HCT116 (cell line): Measurements from ENCODE around the gene GNG12. TPM values are rescaled to one million over a fixed set of nuclear protein-coding genes. Genes with fewer than 3 reads are reported as not detected.

Source experiments
- ATAC-seq: fragments of 200-7000 bp; cut with Tn5 transposase; 2 replicates; pipeline ENCODE4 v1.9.1; 2020; ENCODE audit warnings: mild to moderate bottlenecking, moderate library complexity
- BruUV-seq: library from RNA; stranded (reverse); fragments of 400-500 nt; replicated peaks from 2 replicates; lab custom pipeline; 2021; lab: Mats Ljungman, UMichigan
- CTCF ChIA-PET: fragments of 300-600 bp; sonication (Branson Sonifier 250); formaldehyde crosslinking; loops from one replicate; lab custom pipeline; 2021; ENCODE audit warnings: antibody characterized with exemption; lab: Charles Lee
- POLR2A ChIA-PET: fragments of 300-600, 350-600 bp; sonication (Branson Sonifier 250); formaldehyde crosslinking; loops from one replicate; lab custom pipeline; 2021; ENCODE audit warnings: antibody characterized with exemption; lab: Charles Lee
- RAD21 ChIA-PET, 2 experiments: fragments of 300-600 bp; sonication (Branson Sonifier 250); formaldehyde crosslinking; loops; one replicate each; lab custom pipeline; 2023; ENCODE audit warnings: low total read pairs in 2 of 2; ENCODE audit not compliant: uncharacterized antibody in 2 of 2, unreplicated experiment in 2 of 2, low non-redundant PET in 1 of 2; lab: Charles Lee
- DNase-seq: peaks from one replicate; pipeline ENCODE4 v3.0.0-alpha.2; 2010; ENCODE audit warnings: low read depth, low spot score
- H2AFZ ChIP-seq: fragments of 200-600 bp; shearing (Covaris generic), sonication (generic); 2 replicates; pipeline ENCODE4 v1.6.1; 2017; ENCODE audit warnings: low read depth, mixed run types, mixed read lengths, antibody characterized with exemption, low read length; ENCODE audit not compliant: poor library complexity, severe bottlenecking
- H3K27ac ChIP-seq: 2 replicates; pipeline ENCODE4 v1.5.1; 2012; ENCODE audit warnings: low read depth, low read length
- H3K27me3 ChIP-seq: fragments of 200-600 bp; sonication (generic); 2 replicates; pipeline ENCODE4 v1.6.1; 2016; ENCODE audit warnings: mixed run types, low read length, mixed read lengths; ENCODE audit not compliant: insufficient read depth
- H3K36me3 ChIP-seq, 2 experiments: fragments of 200-500 bp in 1 of 2; fragments of 200-600 bp in 1 of 2; sonication (Bioruptor generic) in 1 of 2; sonication (generic) in 1 of 2; 2 replicates each; pipeline versions ENCODE4 v1.5.1 to v1.6.1; 2014 to 2016; ENCODE audit warnings: low read length in 2 of 2, inconsistent platforms in 1 of 2, mixed read lengths in 1 of 2, mixed run types in 1 of 2; ENCODE audit not compliant: insufficient read depth in 2 of 2, control insufficient read depth in 1 of 2
- H3K4me1 ChIP-seq, 2 experiments: fragments of 200-600 bp in 1 of 2; sonication (generic) in 1 of 2; 2 replicates each; pipeline versions ENCODE4 v1.5.1 to v1.6.1; 2012 to 2017; ENCODE audit warnings: low read length in 2 of 2, inconsistent platforms in 1 of 2, mild to moderate bottlenecking in 1 of 2, mixed read lengths in 1 of 2, mixed run types in 1 of 2, moderate library complexity in 1 of 2; ENCODE audit not compliant: insufficient read depth in 2 of 2, control insufficient read depth in 1 of 2
- H3K4me2 ChIP-seq: fragments of 200-600 bp; sonication (generic); 2 replicates; pipeline ENCODE4 v1.6.1; 2017; ENCODE audit warnings: mixed run types, low read length, mixed read lengths
- H3K4me3 ChIP-seq, 2 experiments: fragments of 200-600 bp in 1 of 2; sonication (generic) in 1 of 2; replicated peaks in 1 of 2; 2 replicates each; pipeline ENCODE4 v1.5.1; 2011 to 2016; ENCODE audit warnings: low read length in 2 of 2, control low read depth in 1 of 2, low read depth in 1 of 2, mild to moderate bottlenecking in 1 of 2, mixed read lengths in 1 of 2, mixed run types in 1 of 2
- H3K79me2 ChIP-seq: fragments of 200-600 bp; sonication (generic); 2 replicates; pipeline ENCODE4 v1.6.1; 2017; ENCODE audit warnings: mild to moderate bottlenecking, mixed run types, low read length, moderate library complexity, mixed read lengths; ENCODE audit not compliant: insufficient read depth
- H3K9ac ChIP-seq: fragments of 200-600 bp; sonication (generic); 2 replicates; pipeline ENCODE4 v1.6.1; 2016; ENCODE audit warnings: low read length, mixed read lengths
- H3K9me2 ChIP-seq: fragments of 200-600 bp; sonication (generic), shearing (Covaris generic); 2 replicates; pipeline ENCODE4 v1.6.1; 2017; ENCODE audit warnings: mixed run types, mild to moderate bottlenecking, moderate library complexity; ENCODE audit not compliant: insufficient read depth
- H3K9me3 ChIP-seq, 2 experiments: fragments of 200-500 bp in 1 of 2; fragments of 200-600 bp in 1 of 2; sonication (Bioruptor generic) in 1 of 2; sonication (generic) in 1 of 2; 2 replicates each; pipeline ENCODE4 v1.6.1; 2014 to 2017; ENCODE audit warnings: low read length in 2 of 2, mixed read lengths in 2 of 2, inconsistent platforms in 1 of 2, low read depth in 1 of 2, mild to moderate bottlenecking in 1 of 2, mixed run types in 1 of 2, moderate library complexity in 1 of 2; ENCODE audit not compliant: control insufficient read depth in 1 of 2, insufficient read depth in 1 of 2
- H4K20me1 ChIP-seq: fragments of 200-600 bp; sonication (generic), shearing (Covaris generic); 2 replicates; pipeline ENCODE4 v1.6.1; 2017; ENCODE audit warnings: mixed run types, mild to moderate bottlenecking, moderate library complexity; ENCODE audit not compliant: insufficient read depth
- ATF3 ChIP-seq: IDR thresholded peaks from 2 replicates; pipeline ENCODE4 v1.6.1; 2012
- CBX3 ChIP-seq: IDR thresholded peaks from 2 replicates; pipeline ENCODE4 v1.6.1; 2012; ENCODE audit warnings: low read depth
- CTCF ChIP-seq, 3 experiments: fragments of 200-600 bp in 1 of 3; sonication (generic) in 1 of 3; IDR thresholded peaks in 2 of 3; conservative IDR thresholded peaks in 1 of 3; 2 replicates each; pipeline ENCODE4 v1.5.1; 2012 to 2017; ENCODE audit warnings: low read depth in 2 of 3, low read length in 2 of 3, antibody characterized with exemption in 1 of 3, borderline replicate concordance in 1 of 3, control low read depth in 1 of 3, mild to moderate bottlenecking in 1 of 3, mixed read lengths in 1 of 3, mixed run types in 1 of 3, moderate library complexity in 1 of 3; ENCODE audit not compliant: insufficient read depth in 1 of 3
- EGR1 ChIP-seq: IDR thresholded peaks from 2 replicates; pipeline ENCODE4 v1.6.1; 2012; ENCODE audit warnings: low read depth
- EZH2 ChIP-seq: fragments of 200-600 bp; sonication (generic); IDR thresholded peaks from 2 replicates; pipeline ENCODE4 v1.6.1; 2017; ENCODE audit warnings: antibody characterized with exemption, mixed run types
- EZH2phosphoT487 ChIP-seq: fragments of 200-600 bp; IDR thresholded peaks from 2 replicates; pipeline ENCODE4 v1.6.1; 2018; ENCODE audit warnings: antibody characterized with exemption, borderline replicate concordance
- FOSL1 ChIP-seq: IDR thresholded peaks from 2 replicates; pipeline ENCODE4 v1.6.1; 2012; ENCODE audit warnings: low read depth
- POLR2A ChIP-seq: IDR thresholded peaks from 2 replicates; pipeline ENCODE4 v1.7.0; 2011; ENCODE audit warnings: borderline replicate concordance; ENCODE audit not compliant: insufficient read depth, insufficient read length; ENCODE audit errors: extremely low read depth
- POLR2AphosphoS5 ChIP-seq: IDR thresholded peaks from 2 replicates; pipeline ENCODE4 v1.6.1; 2011; ENCODE audit warnings: mild to moderate bottlenecking, low read depth, low read length, moderate library complexity
- REST ChIP-seq: IDR thresholded peaks from 2 replicates; pipeline ENCODE4 v1.6.1; 2012; ENCODE audit warnings: low read depth
- SIN3A ChIP-seq: IDR thresholded peaks from 2 replicates; pipeline ENCODE4 v1.6.1; 2012; ENCODE audit warnings: low read depth
- SP1 ChIP-seq: IDR thresholded peaks from 2 replicates; pipeline ENCODE4 v1.6.1; 2012; ENCODE audit warnings: low read depth
- SRF ChIP-seq: IDR thresholded peaks from 2 replicates; pipeline ENCODE4 v1.6.1; 2012; ENCODE audit warnings: low read depth
- ZNF274 ChIP-seq: fragments of 200-500 bp; sonication (Bioruptor generic); IDR thresholded peaks from 2 replicates; pipeline ENCODE4 v1.6.1; 2014; ENCODE audit warnings: mild to moderate bottlenecking, low read depth, low read length, inconsistent platforms
- intact Hi-C: fragments of 100-400 bp; cut with micrococcal nuclease; formaldehyde crosslinking; loops from 2 replicates; pipeline ENCODE4 v1.10.0; 2022
- total RNA-seq: library from RNA; stranded (reverse); gene quantifications from one replicate; pipeline ENCODE4 v1.2.1, GENCODE V29; 2021; ENCODE audit not compliant: unreplicated experiment

The GNG12 gene
- total RNA-seq, 1 experiment from 2014 or later = 49.6 TPM

- Histone ChIP-seq H3K27ac (peak overlapping the region; percentile 79), H4K20me1 (no peaks in the 10 kb centered on the region), H3K9ac (peak overlapping the region; percentile 43; the same call in 1 of the 2 replicates), H3K36me3 (no peaks in the 10 kb centered on the region), H3K79me2 (no peaks in the 10 kb centered on the region), H3K4me2 (peak overlapping the region; percentile 74), H2AFZ (no peak overlapping the region), H3K4me1 (peaks cover 16 to 30% of the 10 kb centered on the region in 2 experiments), H3K27me3 (no peaks in the 10 kb centered on the region), H3K9me2 (no peaks in the 10 kb centered on the region), H3K4me3 (peak overlapping the region in 1 of 2 experiments; percentile 49; a peak in 2 of 4 replicates), H3K9me3 (no peaks in the 10 kb centered on the region)
- TF ChIP-seq CBX3 = no peak
- no peak for TF ChIP-seq EGR1
- no peak for TF ChIP-seq ZNF274
- ChIA-PET RAD21 (no interaction called here), CTCF (interaction anchor here (2.1 kb wide), 1 partner anchor 23 kb away, joined by 6 read pairs; no protein-coding TSS in a partner anchor), POLR2A (interaction anchor here (0.7 kb wide), 1 partner anchor 50 kb away, joined by 3 read pairs; no protein-coding TSS in a partner anchor)
- DNase-seq (no peak), ATAC-seq (no peak)
- no TSS peak for BruUV-seq
- intact Hi-C loops = no loop called here
Measured at GRCh38 chr1:67736750-67737149, 96.5 kb downstream of the GNG12 start.

GRCh38 chr1:67735806-67736627 is 97.2 kb downstream of the GNG12 start:
- peak overlapping the region; percentile 79 for H3K27ac ChIP-seq
- RAD21 ChIA-PET = no interaction called here
- no peak for TF ChIP-seq POLR2AphosphoS5
- TF ChIP-seq EGR1 = peak; percentile 82
- TF ChIP-seq EZH2phosphoT487 = no peak
- peak; percentile 49 for TF ChIP-seq SP1
- peak; percentile 46; the same call in 1 of the 2 replicates for TF ChIP-seq FOSL1
- no peak for TF ChIP-seq CTCF (IDR thresholded peaks at IDR 0.05 in 2 of 3, conservative IDR thresholded peaks at IDR 0.05 in 1 of 3; ENCODE audit: borderline replicate concordance in 1 of 3, insufficient read depth in 1 of 3, low read depth in 2 of 3, low read length in 2 of 3)
- no peak for TF ChIP-seq ATF3
- no peak for TF ChIP-seq SRF
- no peak for TF ChIP-seq POLR2A
- TF ChIP-seq EZH2 = no peak
- 0 out of 2 replicates have a peak, but pooled peaks have one; percentile 16 for TF ChIP-seq SIN3A
- no peak for TF ChIP-seq REST

More at GRCh38 chr1:67735806-67736627, 97.2 kb downstream of the GNG12 start:
- ChIA-PET POLR2A (no interaction called here), CTCF (interaction anchor here (2.1 kb wide), 1 partner anchor 24 kb away, joined by 6 read pairs; no protein-coding TSS in a partner anchor)
- Histone ChIP-seq H2AFZ (no peak overlapping the region), H3K79me2 (no peaks in the 10 kb centered on the region), H3K9me2 (no peaks in the 10 kb centered on the region), H3K4me1 (peaks cover 16 to 30% of the 10 kb centered on the region in 2 experiments), H3K9ac (peak overlapping the region; percentile 43), H3K36me3 (no peaks in the 10 kb centered on the region), H3K4me3 (peak overlapping the region; percentile 6 to 49; a peak in 3 of 4 replicates), H3K9me3 (no peaks in the 10 kb centered on the region), H3K27me3 (no peaks in the 10 kb centered on the region), H3K4me2 (peak overlapping the region; percentile 74), H4K20me1 (no peaks in the 10 kb centered on the region)
- peak; percentile 45 for DNase-seq
- ATAC-seq = peak; percentile 87
- BruUV-seq = no TSS peak
- intact Hi-C loops = no loop called here
